Parathyroid adenoma (tissue), 2 donors: ENCODE measurements around the gene LGALS14.

Experiments used
- H2AFZ ChIP-seq: fragments of 300-600 bp; sonication (generic); one replicate; pipeline ENCODE4 v1.7.0; 2017; ENCODE audit warnings: antibody characterized with exemption, mild to moderate bottlenecking
- H3K27ac ChIP-seq: fragments of 300-600 bp; sonication (generic); one replicate; pipeline ENCODE4 v1.7.0; 2017
- H3K27me3 ChIP-seq: fragments of 300-600 bp; sonication (generic); one replicate; pipeline ENCODE4 v1.7.0; 2017; ENCODE audit warnings: low read length; ENCODE audit not compliant: control insufficient read depth, insufficient read depth
- H3K36me3 ChIP-seq: fragments of 300-600 bp; sonication (generic); one replicate; pipeline ENCODE4 v1.7.0; 2017; ENCODE audit warnings: low read length; ENCODE audit not compliant: control insufficient read depth, insufficient read depth
- H3K4me1 ChIP-seq: fragments of 300-600 bp; sonication (generic); one replicate; pipeline ENCODE4 v1.7.0; 2017; ENCODE audit warnings: control low read depth
- H3K4me2 ChIP-seq: fragments of 300-600 bp; sonication (generic); one replicate; pipeline ENCODE4 v1.7.0; 2017; ENCODE audit warnings: low read length
- H3K4me3 ChIP-seq: fragments of 300-600 bp; sonication (generic); one replicate; pipeline ENCODE4 v1.7.0; 2017; ENCODE audit warnings: low read depth, low read length
- H3K79me2 ChIP-seq: fragments of 300-600 bp; sonication (generic); one replicate; pipeline ENCODE4 v1.7.0; 2017; ENCODE audit warnings: control low read depth
- H3K9ac ChIP-seq: fragments of 300-600 bp; sonication (generic); one replicate; pipeline ENCODE4 v1.7.0; 2017; ENCODE audit warnings: mild to moderate bottlenecking
- H3K9me3 ChIP-seq: fragments of 300-600 bp; sonication (generic); one replicate; pipeline ENCODE4 v1.7.0; 2017; ENCODE audit warnings: low read length; ENCODE audit not compliant: control insufficient read depth
- CTCF ChIP-seq: fragments of 300-600 bp; sonication (generic); IDR thresholded peaks from one replicate; pipeline ENCODE4 v1.7.0; 2017; ENCODE audit warnings: antibody characterized with exemption, mild to moderate bottlenecking
- donor health status: primary hyperparathyroidism.

LGALS14 gene

DNA sequence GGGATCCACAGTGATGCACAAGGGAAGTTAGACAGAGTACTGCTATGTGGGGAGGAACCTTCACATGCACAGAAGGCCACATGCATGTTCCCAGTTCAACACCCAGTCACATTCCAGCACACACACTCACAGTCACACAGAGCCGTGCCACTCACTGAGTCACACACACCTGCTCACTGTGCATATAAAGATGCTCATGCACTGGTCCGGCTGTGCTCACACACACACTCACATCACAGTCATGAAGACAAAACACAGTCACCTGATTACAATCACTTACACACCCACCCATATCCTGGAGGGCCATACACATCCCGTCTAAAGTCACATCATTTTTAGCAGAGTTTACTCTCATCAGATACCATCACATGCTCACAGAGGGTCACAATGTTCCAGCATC is 33.1 kb downstream of the LGALS14 start:
- H3K9me3 ChIP-seq: no peaks in the 10 kb centered on the region
- H3K36me3 ChIP-seq: peaks cover 3% of the 10 kb centered on the region
- no peak overlapping the region for H2AFZ ChIP-seq
- no peak overlapping the region for H3K27ac ChIP-seq
- H3K9ac ChIP-seq: no peak overlapping the region
- no peaks in the 10 kb centered on the region for H3K79me2 ChIP-seq
- no peak overlapping the region for H3K4me2 ChIP-seq
- no peaks in the 10 kb centered on the region for H3K4me1 ChIP-seq
- no peaks in the 10 kb centered on the region for H3K27me3 ChIP-seq
- no peak for TF ChIP-seq CTCF
- H3K4me3 ChIP-seq: no peak overlapping the region

- H3K36me3 ChIP-seq: peaks cover 3% of the 10 kb centered on the region
- H3K9ac ChIP-seq: no peak within 1 kb of the TSS
- H3K79me2 ChIP-seq: no peaks in the 10 kb centered on the region
- no peaks in the 10 kb centered on the region for H3K4me1 ChIP-seq
- no peaks in the 10 kb centered on the region for H3K9me3 ChIP-seq
- H3K27ac ChIP-seq: no peak within 1 kb of the TSS
- H2AFZ ChIP-seq: no peak within 1 kb of the TSS
- H3K4me2 ChIP-seq: no peak within 1 kb of the TSS
- no peak within 1 kb of the TSS for H3K4me3 ChIP-seq
- no peaks in the 10 kb centered on the region for H3K27me3 ChIP-seq
- TF ChIP-seq CTCF: no peak
Observed at GRCh38 chr19:39737891-39738290, 33.6 kb downstream of the LGALS14 start, which contains the start of gene CLC. CLC (minus strand) TSS chr19:39738029; CDS start chr19:39737952, 77 bp downstream.

- Histone ChIP-seq H3K4me1 (no peaks in the 10 kb centered on the region), H3K36me3 (no peaks in the 10 kb centered on the region), H3K9ac (no peak overlapping the region), H2AFZ (no peak overlapping the region), H3K79me2 (no peaks in the 10 kb centered on the region), H3K4me2 (no peak overlapping the region), H3K9me3 (no peaks in the 10 kb centered on the region), H3K27ac (no peak overlapping the region), H3K4me3 (no peak overlapping the region), H3K27me3 (no peaks in the 10 kb centered on the region)
- TF ChIP-seq CTCF: no peak
Observed at GRCh38 chr19:39738814-39739213, 34.5 kb downstream of the LGALS14 start.

- Histone ChIP-seq H3K27ac (no peak overlapping the region), H3K27me3 (no peaks in the 10 kb centered on the region), H3K4me2 (no peak overlapping the region), H3K9me3 (no peaks in the 10 kb centered on the region), H2AFZ (no peak overlapping the region), H3K4me1 (no peaks in the 10 kb centered on the region), H3K79me2 (no peaks in the 10 kb centered on the region), H3K36me3 (no peaks in the 10 kb centered on the region), H3K9ac (no peak overlapping the region), H3K4me3 (no peak overlapping the region)
- TF ChIP-seq CTCF: no peak
Observed at GRCh38 chr19:39740395-39740794, 36.1 kb downstream of the LGALS14 start.

GRCh38 chr19:39745643-39746042 is 41.4 kb downstream of the LGALS14 start:
- H3K9ac ChIP-seq: no peak overlapping the region
- no peaks in the 10 kb centered on the region for H3K27me3 ChIP-seq
- H3K9me3 ChIP-seq: no peaks in the 10 kb centered on the region
- H3K27ac ChIP-seq: no peak overlapping the region
- no peak overlapping the region for H3K4me3 ChIP-seq
- H3K79me2 ChIP-seq: no peaks in the 10 kb centered on the region
- no peak for TF ChIP-seq CTCF
- no peaks in the 10 kb centered on the region for H3K4me1 ChIP-seq
- no peak overlapping the region for H2AFZ ChIP-seq
- no peak overlapping the region for H3K4me2 ChIP-seq
- no peaks in the 10 kb centered on the region for H3K36me3 ChIP-seq
